ENCODE data around the gene WDFY2. TPM values are rescaled to one million over a fixed set of nuclear protein-coding genes. Genes with fewer than 3 reads are reported as not detected.

The WDFY2 gene
- total RNA-seq, 1 donor from 2014 or later, result 3.9 TPM

GRCh38 chr13:51739027-51739764, 154.9 kb downstream of the WDFY2 start:
- Mint-ChIP-seq H3K27me3 (ENCODE audit: low read depth) (no peaks in the 10 kb centered on the region), H3K4me3 (ENCODE audit: unreplicated experiment) (no peak overlapping the region), H3K4me1 (ENCODE audit: low read depth) (peaks cover 11% of the 10 kb centered on the region), H3K36me3 (ENCODE audit: low read depth) (peaks cover 2% of the 10 kb centered on the region), H3K27ac (ENCODE audit: unreplicated experiment) (no peak overlapping the region), H3K9me3 (ENCODE audit: low read depth) (no peaks in the 10 kb centered on the region)
- TF ChIP-seq, protein P1, sequence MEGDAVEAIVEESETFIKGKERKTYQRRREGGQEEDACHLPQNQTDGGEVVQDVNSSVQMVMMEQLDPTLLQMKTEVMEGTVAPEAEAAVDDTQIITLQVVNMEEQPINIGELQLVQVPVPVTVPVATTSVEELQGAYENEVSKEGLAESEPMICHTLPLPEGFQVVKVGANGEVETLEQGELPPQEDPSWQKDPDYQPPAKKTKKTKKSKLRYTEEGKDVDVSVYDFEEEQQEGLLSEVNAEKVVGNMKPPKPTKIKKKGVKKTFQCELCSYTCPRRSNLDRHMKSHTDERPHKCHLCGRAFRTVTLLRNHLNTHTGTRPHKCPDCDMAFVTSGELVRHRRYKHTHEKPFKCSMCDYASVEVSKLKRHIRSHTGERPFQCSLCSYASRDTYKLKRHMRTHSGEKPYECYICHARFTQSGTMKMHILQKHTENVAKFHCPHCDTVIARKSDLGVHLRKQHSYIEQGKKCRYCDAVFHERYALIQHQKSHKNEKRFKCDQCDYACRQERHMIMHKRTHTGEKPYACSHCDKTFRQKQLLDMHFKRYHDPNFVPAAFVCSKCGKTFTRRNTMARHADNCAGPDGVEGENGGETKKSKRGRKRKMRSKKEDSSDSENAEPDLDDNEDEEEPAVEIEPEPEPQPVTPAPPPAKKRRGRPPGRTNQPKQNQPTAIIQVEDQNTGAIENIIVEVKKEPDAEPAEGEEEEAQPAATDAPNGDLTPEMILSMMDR (IDR thresholded peaks at IDR 0.05), result no peak
- no peak for DNase-seq (ENCODE audit: low spot score)

DNA sequence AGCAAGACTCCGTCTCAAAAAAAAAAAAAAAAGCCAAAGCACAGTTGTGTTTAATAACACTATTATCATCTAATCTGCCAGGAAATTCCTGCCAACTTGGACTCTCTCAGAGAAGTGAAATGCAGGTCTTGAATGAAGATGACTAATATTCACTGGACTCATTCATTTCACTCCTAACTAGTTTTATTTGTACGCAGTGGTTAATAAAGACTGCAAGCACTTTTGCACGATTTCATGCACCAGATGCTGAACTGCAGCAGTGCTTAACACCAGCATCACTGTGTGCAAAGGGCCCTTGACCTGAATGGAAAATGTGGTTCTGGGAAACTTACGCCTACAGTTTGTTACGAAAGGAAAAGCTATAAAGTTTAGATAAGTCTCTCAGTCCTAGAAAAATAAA, 156.4 kb downstream of the WDFY2 start:
- TF ChIP-seq, protein P1 (IDR thresholded peaks at IDR 0.05), result no peak
- H3K36me3 Mint-ChIP-seq (ENCODE audit: low read depth), result peaks cover 2% of the 10 kb centered on the region
- H3K27me3 Mint-ChIP-seq (ENCODE audit: low read depth), result no peaks in the 10 kb centered on the region
- no peak overlapping the region for H3K27ac Mint-ChIP-seq (ENCODE audit: unreplicated experiment)
- no peaks in the 10 kb centered on the region for H3K9me3 Mint-ChIP-seq (ENCODE audit: low read depth)
- no peak for DNase-seq (ENCODE audit: low spot score)
- no peak overlapping the region for H3K4me3 Mint-ChIP-seq (ENCODE audit: unreplicated experiment)
- H3K4me1 Mint-ChIP-seq (ENCODE audit: low read depth), result no peaks in the 10 kb centered on the region

DNA sequence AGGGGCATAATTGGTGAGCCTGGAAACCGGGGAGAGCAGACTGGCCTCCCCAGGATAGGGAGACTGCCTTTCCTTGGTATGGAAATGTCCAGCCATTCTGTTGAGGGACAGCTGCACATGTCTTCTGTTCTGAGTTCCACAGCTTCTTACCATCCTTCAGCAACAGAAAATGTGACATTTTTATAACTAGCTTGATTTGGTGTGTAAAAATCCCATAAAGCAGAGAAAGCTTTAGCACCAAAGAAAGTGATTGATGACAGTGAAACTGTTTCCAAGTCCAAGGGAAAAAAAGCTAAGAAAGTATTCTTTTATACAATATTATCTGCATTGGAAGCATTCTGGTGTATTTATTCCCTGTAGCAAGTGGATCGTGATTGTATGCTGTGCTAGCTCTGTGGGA, 157.8 kb downstream of the WDFY2 start:
- H3K27ac Mint-ChIP-seq (ENCODE audit: unreplicated experiment), result no peak overlapping the region
- no peak for DNase-seq (ENCODE audit: low spot score)
- no peaks in the 10 kb centered on the region for H3K27me3 Mint-ChIP-seq (ENCODE audit: low read depth)
- TF ChIP-seq, protein P1 (IDR thresholded peaks at IDR 0.05), result no peak
- H3K4me3 Mint-ChIP-seq (ENCODE audit: unreplicated experiment), result no peak overlapping the region
- no peaks in the 10 kb centered on the region for H3K9me3 Mint-ChIP-seq (ENCODE audit: low read depth)
- H3K4me1 Mint-ChIP-seq (ENCODE audit: low read depth), result no peaks in the 10 kb centered on the region
- peaks cover 2% of the 10 kb centered on the region for H3K36me3 Mint-ChIP-seq (ENCODE audit: low read depth)

GRCh38 chr13:51742611-51743010, 158.3 kb downstream of the WDFY2 start:
- H3K27ac Mint-ChIP-seq (ENCODE audit: unreplicated experiment), result no peak overlapping the region
- H3K4me3 Mint-ChIP-seq (ENCODE audit: unreplicated experiment), result no peak overlapping the region
- H3K9me3 Mint-ChIP-seq (ENCODE audit: low read depth), result no peaks in the 10 kb centered on the region
- TF ChIP-seq, protein P1 (IDR thresholded peaks at IDR 0.05), result no peak
- H3K36me3 Mint-ChIP-seq (ENCODE audit: low read depth), result peaks cover 2% of the 10 kb centered on the region
- no peaks in the 10 kb centered on the region for H3K4me1 Mint-ChIP-seq (ENCODE audit: low read depth)
- H3K27me3 Mint-ChIP-seq (ENCODE audit: low read depth), result no peaks in the 10 kb centered on the region
- DNase-seq (ENCODE audit: low spot score), result no peak

DNA sequence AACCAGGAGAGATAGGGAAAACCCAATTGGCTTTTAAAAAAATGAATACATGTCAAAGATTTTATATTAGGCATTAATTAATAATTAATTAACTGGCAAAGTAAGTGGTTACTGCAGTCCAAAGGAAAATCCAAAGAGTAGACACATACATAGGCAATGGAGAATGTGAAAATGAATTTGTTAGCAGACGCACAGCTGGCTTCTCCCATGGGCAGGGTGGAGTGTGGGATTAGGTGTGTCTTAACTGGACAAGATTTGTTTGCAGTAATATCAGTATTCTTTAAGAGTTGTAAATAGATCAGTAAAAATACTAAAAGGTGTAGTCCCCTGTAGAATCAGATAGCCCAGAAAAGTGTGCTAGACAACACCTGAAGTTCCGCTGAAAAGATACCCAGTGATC, 161.0 kb downstream of the WDFY2 start:
- no peak overlapping the region for H3K27ac Mint-ChIP-seq (ENCODE audit: unreplicated experiment)
- no peaks in the 10 kb centered on the region for H3K27me3 Mint-ChIP-seq (ENCODE audit: low read depth)
- peaks cover 8% of the 10 kb centered on the region for H3K9me3 Mint-ChIP-seq (ENCODE audit: low read depth)
- no peak overlapping the region for H3K4me3 Mint-ChIP-seq (ENCODE audit: unreplicated experiment)
- H3K4me1 Mint-ChIP-seq (ENCODE audit: low read depth), result peaks cover 5% of the 10 kb centered on the region
- H3K36me3 Mint-ChIP-seq (ENCODE audit: low read depth), result peaks cover 9% of the 10 kb centered on the region
- no peak for DNase-seq (ENCODE audit: low spot score)
- TF ChIP-seq, protein P1 (IDR thresholded peaks at IDR 0.05), result no peak

Measured in chondrocyte (in vitro differentiated cells).